K562 (cell line): Measurements from ENCODE around the gene NAXE. TPM values are rescaled to one million over a fixed set of nuclear protein-coding genes. Genes with fewer than 3 reads are reported as not detected.

ENCODE experiments used
- CTCFL ChIP-seq: IDR thresholded peaks from 2 replicates; pipeline ENCODE4 v1.6.1; 2011; ENCODE audit warnings: borderline replicate concordance, low read depth, mild to moderate bottlenecking, moderate library complexity, low read length; ENCODE audit not compliant: insufficient read depth, poor library complexity, severe bottlenecking
- DEAF1 ChIP-seq: fragments of 450-650 bp; formaldehyde crosslinking; IDR thresholded peaks from 2 replicates; pipeline ENCODE4 v1.4.0; 2020; ENCODE audit warnings: mild to moderate bottlenecking, moderate library complexity
- E2F5 ChIP-seq: sonication (generic); formaldehyde crosslinking; IDR thresholded peaks from 2 replicates; pipeline ENCODE4 v1.8.0; 2022; ENCODE audit warnings: mild to moderate bottlenecking, missing genetic modification reagents
- FOXK2 ChIP-seq, 2 experiments: fragments of 450-650 bp; IDR thresholded peaks in 1 of 2; conservative IDR thresholded peaks in 1 of 2; 2 replicates each; pipeline ENCODE4 v1.6.1; 2016; ENCODE audit warnings: low read depth in 2 of 2, mild to moderate bottlenecking in 1 of 2
- HLTF ChIP-seq: fragments of 450-650 bp; IDR thresholded peaks from 2 replicates; pipeline ENCODE4 v1.6.1; 2016
- MED1 ChIP-seq: sonication (generic); formaldehyde crosslinking; IDR thresholded peaks from 2 replicates; pipeline ENCODE4 v1.8.1; 2023; ENCODE audit warnings: missing genetic modification reagents, borderline replicate concordance
- MYNN ChIP-seq, 2 experiments: sonication (generic); formaldehyde crosslinking in 1 of 2; IDR thresholded peaks; 2 replicates each; pipeline versions ENCODE4 v1.5.0 to v1.6.1; 2016 to 2020; ENCODE audit warnings: antibody characterized with exemption in 1 of 2, missing genetic modification reagents in 1 of 2
- POLR2B ChIP-seq: fragments of 450-650 bp; IDR thresholded peaks from 2 replicates; pipeline ENCODE4 v1.6.1; 2018; ENCODE audit warnings: low read depth; ENCODE audit not compliant: partially characterized antibody
- RAD21 ChIP-seq, 2 experiments: fragments of 250-450 bp in 1 of 2; fragments of 450-650 bp in 1 of 2; sonication (Bioruptor Pico) in 1 of 2; formaldehyde crosslinking in 1 of 2; IDR thresholded peaks in 1 of 2; conservative IDR thresholded peaks in 1 of 2; 2 replicates each; pipeline versions ENCODE4 v1.4.0 to v1.8.0; 2020 to 2022; ENCODE audit warnings: mild to moderate bottlenecking in 2 of 2, moderate library complexity in 1 of 2
- RBM14 ChIP-seq: fragments of 200-400 bp; formaldehyde crosslinking; IDR thresholded peaks from 2 replicates; pipeline ENCODE4 v1.6.1; 2018; ENCODE audit warnings: low read depth, mild to moderate bottlenecking, low read length, moderate library complexity, borderline replicate concordance; ENCODE audit not compliant: insufficient read depth
- STAG1 ChIP-seq: sonication (generic); formaldehyde crosslinking; IDR thresholded peaks from 2 replicates; pipeline ENCODE4 v1.5.0; 2020; ENCODE audit warnings: missing genetic modification reagents, borderline replicate concordance
- ZBTB2 ChIP-seq: fragments of 450-650 bp; IDR thresholded peaks from 2 replicates; pipeline ENCODE4 v1.6.1; 2016; ENCODE audit warnings: antibody characterized with exemption
- ZNF644 ChIP-seq: fragments of 200-800 bp; sonication (Bioruptor generic); IDR thresholded peaks from 2 replicates; pipeline ENCODE4 v1.6.1; 2016; ENCODE audit warnings: low read depth, missing genetic modification characterization, missing compliant biosample characterization
- polyA plus RNA-seq, 8 experiments: library from polyadenylated mRNA; depleted of rRNA in 4 of 8; stranded (reverse) in 5 of 8; unstranded in 3 of 8; fragments of >200 nt; fragmentation: Nextera tagmentation in 2 of 8; fragmentation: Illumina TruSeq in 1 of 8; extraction: Ambion mirVana in 2 of 8; extraction: Trizol in 1 of 8; gene quantifications; 2 replicates each; pipeline versions ENCODE4 v1.2.1 to v1.2.3, GENCODE V29; 2011 to 2014; ENCODE audit warnings: inconsistent platforms in 1 of 8, missing spikeins in 1 of 8
- total RNA-seq, 7 experiments: library from RNA; depleted of rRNA in 6 of 7; stranded (reverse); fragments of >200 nt in 6 of 7; fragmentation: Illumina TruSeq in 2 of 7; extraction: Trizol in 2 of 7; gene quantifications; 2 replicates each; pipeline versions ENCODE4 v1.2.1 to v1.2.3, GENCODE V29; 2011 to 2021; ENCODE audit warnings: low replicate concordance in 1 of 7
- TF ChIP-seq, protein P1 (sequence below): fragments of 200-400 bp; formaldehyde crosslinking; IDR thresholded peaks from 2 replicates; pipeline ENCODE4 v1.6.1; 2017; ENCODE audit warnings: mild to moderate bottlenecking, low read depth, low read length, moderate library complexity

The NAXE gene
- total and polyA plus RNA-seq, 9 of the 15 experiments (the other 6 are each of a cell fraction or from before 2014, with no cell fraction given), result 27.3 to 137 (median 90.0) TPM

GRCh38 chr1:156625436-156626078, 34.0 kb downstream of the NAXE start (continued):
- TF ChIP-seq FOXK2 (conservative IDR thresholded peaks at IDR 0.05 in 1 of 2, IDR thresholded peaks at IDR 0.05 in 1 of 2; ENCODE audit: low read depth in 2 of 2) (peak; percentile 20 to 61; a peak in 2 of 4 replicates), ZBTB2 (peak; percentile 86), E2F5 (0 out of 2 replicates have a peak, but pooled peaks have one; percentile 10), MYNN (IDR thresholded peaks at IDR 0.05) (peak; percentile 46; the same call in 1 of the 2 replicates), MYNN (CRISPR knock-in tag; IDR thresholded peaks at IDR 0.05) (no peak), HLTF (peak; percentile 83; the same call in 1 of the 2 replicates), ZNF644 (tag) (no peak), DEAF1 (peak; percentile 43; the same call in 1 of the 2 replicates), MED1 (CRISPR knock-in tag) (0 out of 2 replicates have a peak, but pooled peaks have one; percentile 48), CTCFL (peak; percentile 40), RBM14 (no peak), POLR2B (no peak), STAG1 (CRISPR knock-in tag) (peak; percentile 41; the same call in 1 of the 2 replicates), RAD21 (CRISPR knock-in tag; conservative IDR thresholded peaks at IDR 0.05 in 1 of 2, IDR thresholded peaks at IDR 0.05 in 1 of 2) (peak; percentile 59 to 76)
- TF ChIP-seq, protein P1, sequence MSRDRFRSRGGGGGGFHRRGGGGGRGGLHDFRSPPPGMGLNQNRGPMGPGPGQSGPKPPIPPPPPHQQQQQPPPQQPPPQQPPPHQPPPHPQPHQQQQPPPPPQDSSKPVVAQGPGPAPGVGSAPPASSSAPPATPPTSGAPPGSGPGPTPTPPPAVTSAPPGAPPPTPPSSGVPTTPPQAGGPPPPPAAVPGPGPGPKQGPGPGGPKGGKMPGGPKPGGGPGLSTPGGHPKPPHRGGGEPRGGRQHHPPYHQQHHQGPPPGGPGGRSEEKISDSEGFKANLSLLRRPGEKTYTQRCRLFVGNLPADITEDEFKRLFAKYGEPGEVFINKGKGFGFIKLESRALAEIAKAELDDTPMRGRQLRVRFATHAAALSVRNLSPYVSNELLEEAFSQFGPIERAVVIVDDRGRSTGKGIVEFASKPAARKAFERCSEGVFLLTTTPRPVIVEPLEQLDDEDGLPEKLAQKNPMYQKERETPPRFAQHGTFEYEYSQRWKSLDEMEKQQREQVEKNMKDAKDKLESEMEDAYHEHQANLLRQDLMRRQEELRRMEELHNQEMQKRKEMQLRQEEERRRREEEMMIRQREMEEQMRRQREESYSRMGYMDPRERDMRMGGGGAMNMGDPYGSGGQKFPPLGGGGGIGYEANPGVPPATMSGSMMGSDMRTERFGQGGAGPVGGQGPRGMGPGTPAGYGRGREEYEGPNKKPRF, result no peak
